MG63 (cell line): ENCODE data around the gene ACTR6. TPM values are rescaled to one million over a fixed set of nuclear protein-coding genes. Genes with fewer than 3 reads are reported as not detected.
"Not testable (repeated sequence)": the region's sequence is repeated elsewhere in the genome, so short reads cannot be mapped to it uniquely, and the experiment has no call there.

Experiments used
- DNase-seq: peaks from one replicate; pipeline ENCODE4 v3.0.0-alpha.2; 2020
- H3K27me3 ChIP-seq: fragments of 250-450 bp; sonication (Bioruptor Pico); 2 replicates; pipeline ENCODE4 v1.5.1; 2020; ENCODE audit warnings: mild to moderate bottlenecking, moderate library complexity
- H3K36me3 ChIP-seq: fragments of 250-450 bp; sonication (Bioruptor Pico); 2 replicates; pipeline ENCODE4 v1.5.1; 2020; ENCODE audit warnings: mild to moderate bottlenecking, moderate library complexity
- H3K4me3 ChIP-seq: fragments of 250-450 bp; sonication (Bioruptor Pico); 2 replicates; pipeline ENCODE4 v1.5.1; 2020; ENCODE audit warnings: mild to moderate bottlenecking, moderate library complexity
- H3K9me3 ChIP-seq: fragments of 250-450 bp; sonication (Bioruptor Pico); 2 replicates; pipeline ENCODE4 v1.5.1; 2020; ENCODE audit warnings: mild to moderate bottlenecking, moderate library complexity
- total RNA-seq: library from RNA; depleted of rRNA; stranded (reverse); fragments of >200 nt; shearing (Covaris generic); gene quantifications from 2 replicates; pipeline ENCODE4 v1.2.3, GENCODE V29; 2014; ENCODE audit warnings: low replicate concordance

Gene ACTR6
- total RNA-seq, 1 experiment from 2014 or later = 18.4 TPM

- no peak for DNase-seq
- H3K36me3 ChIP-seq = peaks cover 24% of the 10 kb centered on the region
- H3K4me3 ChIP-seq = no peak overlapping the region
- H3K9me3 ChIP-seq = no peaks in the 10 kb centered on the region
- H3K27me3 ChIP-seq = no peaks in the 10 kb centered on the region
Observed at GRCh38 chr12:100207311-100207710, 6.7 kb downstream of the ACTR6 start.

DNA sequence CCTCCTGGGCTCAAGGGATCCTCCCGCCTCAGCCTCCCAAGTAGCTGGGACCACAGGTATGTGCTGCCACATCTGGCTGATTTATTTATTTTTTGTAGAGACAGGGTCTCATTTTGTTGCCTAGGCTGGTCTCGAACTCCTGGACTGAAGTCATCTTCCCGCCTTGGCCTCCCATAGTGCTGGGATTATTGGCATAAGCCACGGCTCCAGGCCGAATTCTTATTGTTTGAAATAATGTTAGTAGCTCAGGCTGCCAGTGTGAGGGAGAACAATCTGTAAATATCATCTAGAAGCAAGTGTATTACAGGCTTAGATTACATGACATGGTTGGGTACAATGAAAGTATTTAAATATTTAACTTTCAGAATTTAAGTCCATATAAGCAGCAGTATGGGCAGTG is 8.2 kb downstream of the ACTR6 start:
- H3K27me3 ChIP-seq = no peaks in the 10 kb centered on the region
- H3K4me3 ChIP-seq = no peak overlapping the region
- peaks cover 24% of the 10 kb centered on the region for H3K36me3 ChIP-seq
- DNase-seq = no peak
- H3K9me3 ChIP-seq = no peaks in the 10 kb centered on the region

GRCh38 chr12:100211698-100212097 is 11.1 kb downstream of the ACTR6 start:
- Histone ChIP-seq H3K4me3 (no peak overlapping the region), H3K9me3 (no peaks in the 10 kb centered on the region), H3K27me3 (no peaks in the 10 kb centered on the region), H3K36me3 (peaks cover 24% of the 10 kb centered on the region)
- no peak for DNase-seq

DNA sequence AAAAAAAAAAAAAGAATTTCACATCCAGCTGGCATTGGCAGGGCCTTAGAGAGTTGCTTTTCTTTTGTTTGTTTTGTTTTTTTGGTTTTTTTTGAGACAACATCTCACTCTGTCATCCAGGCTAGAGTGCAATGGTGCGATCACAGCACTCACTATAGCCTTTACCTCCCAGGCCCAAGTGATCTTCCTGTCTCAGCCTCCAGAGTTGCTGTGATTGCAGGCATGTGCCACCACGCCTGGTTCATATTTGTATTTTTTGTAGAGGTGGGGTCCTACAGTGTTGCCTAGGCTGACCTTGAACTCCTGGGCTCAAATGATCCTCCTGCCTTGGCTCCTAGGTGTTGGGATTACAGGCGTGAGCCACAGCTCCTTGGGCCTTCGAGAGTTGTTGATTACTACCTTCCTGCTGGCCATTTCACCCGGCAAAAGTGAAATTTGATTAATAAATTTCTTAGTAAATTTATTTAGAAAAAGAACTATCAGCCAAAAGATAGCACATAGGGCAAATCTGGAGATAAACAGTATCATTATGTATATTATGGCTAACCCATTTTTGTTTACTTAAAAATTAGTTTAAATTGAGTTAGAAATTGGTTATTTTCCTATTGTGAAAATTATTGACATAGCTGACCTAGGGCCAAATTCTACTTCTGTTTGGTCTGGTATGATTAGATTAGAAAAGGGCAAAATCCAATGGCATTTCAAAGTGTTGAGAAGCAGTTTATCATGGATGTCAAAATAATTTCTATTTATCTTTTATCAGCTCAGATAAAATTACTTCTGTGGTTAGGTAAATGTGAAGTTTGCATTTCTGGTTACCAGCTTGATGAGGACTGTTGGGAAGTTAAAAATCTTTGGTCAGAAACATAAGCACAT is 12.6 kb downstream of the ACTR6 start:
- no peaks in the 10 kb centered on the region for H3K9me3 ChIP-seq
- H3K27me3 ChIP-seq = no peaks in the 10 kb centered on the region
- no peak overlapping the region for H3K4me3 ChIP-seq
- H3K36me3 ChIP-seq = peaks cover 25% of the 10 kb centered on the region
- no peak for DNase-seq

- Histone ChIP-seq H3K4me3 (no peak overlapping the region), H3K36me3 (peaks cover 24% of the 10 kb centered on the region), H3K27me3 (no peaks in the 10 kb centered on the region), H3K9me3 (no peaks in the 10 kb centered on the region)
- no peak for DNase-seq
Observed at GRCh38 chr12:100214518-100214917, 13.9 kb downstream of the ACTR6 start.

DNA sequence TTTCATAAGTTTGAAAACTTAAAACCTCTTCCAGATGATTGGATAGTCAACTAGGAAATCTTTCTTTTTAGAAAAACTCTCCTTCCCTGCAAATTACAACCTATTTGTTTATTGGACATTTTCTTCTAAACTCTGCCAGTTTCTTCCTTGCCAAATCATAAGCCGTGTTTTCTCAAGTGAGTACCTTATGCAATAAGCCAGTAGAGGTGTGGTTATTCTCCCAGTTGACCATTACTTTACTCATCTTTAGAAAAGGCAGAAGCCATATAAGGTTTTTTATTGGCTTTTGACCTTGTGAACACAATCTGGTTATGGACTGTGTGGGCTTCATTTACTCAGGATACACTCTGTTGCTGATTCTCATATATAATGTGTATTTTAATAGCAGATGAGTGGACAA is 14.6 kb downstream of the ACTR6 start:
- H3K36me3 ChIP-seq = peaks cover 22% of the 10 kb centered on the region
- H3K9me3 ChIP-seq = no peaks in the 10 kb centered on the region
- no peak for DNase-seq
- H3K27me3 ChIP-seq = no peaks in the 10 kb centered on the region
- no peak overlapping the region for H3K4me3 ChIP-seq

DNA sequence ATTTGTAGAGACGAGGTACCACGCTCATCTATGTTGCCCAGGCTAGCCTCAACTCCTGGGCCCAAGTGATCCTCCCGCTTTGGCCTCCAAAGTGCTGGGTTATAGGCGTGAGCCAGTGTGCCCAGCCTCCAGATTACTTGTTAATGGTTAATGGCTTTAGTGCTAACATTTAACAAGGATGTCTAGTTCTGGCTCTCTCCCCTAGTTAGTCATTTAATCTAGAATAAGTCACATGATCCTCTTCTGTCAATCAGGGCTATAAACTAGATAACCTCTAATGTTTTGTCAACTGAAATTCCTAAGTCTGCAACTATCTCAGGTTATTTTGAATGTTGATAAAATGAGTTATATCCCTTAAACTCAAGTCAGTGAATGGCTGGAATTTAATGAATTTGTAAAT is 15.7 kb downstream of the ACTR6 start:
- H3K9me3 ChIP-seq = no peaks in the 10 kb centered on the region
- no peak for DNase-seq
- H3K27me3 ChIP-seq = no peaks in the 10 kb centered on the region
- peaks cover 19% of the 10 kb centered on the region for H3K36me3 ChIP-seq
- no peak overlapping the region for H3K4me3 ChIP-seq

- Histone ChIP-seq H3K9me3 (no peaks in the 10 kb centered on the region), H3K27me3 (no peaks in the 10 kb centered on the region), H3K36me3 (peaks cover 19% of the 10 kb centered on the region), H3K4me3 (no peak overlapping the region)
- DNase-seq = no peak
Observed at GRCh38 chr12:100219328-100220109, 18.9 kb downstream of the ACTR6 start.

DNA sequence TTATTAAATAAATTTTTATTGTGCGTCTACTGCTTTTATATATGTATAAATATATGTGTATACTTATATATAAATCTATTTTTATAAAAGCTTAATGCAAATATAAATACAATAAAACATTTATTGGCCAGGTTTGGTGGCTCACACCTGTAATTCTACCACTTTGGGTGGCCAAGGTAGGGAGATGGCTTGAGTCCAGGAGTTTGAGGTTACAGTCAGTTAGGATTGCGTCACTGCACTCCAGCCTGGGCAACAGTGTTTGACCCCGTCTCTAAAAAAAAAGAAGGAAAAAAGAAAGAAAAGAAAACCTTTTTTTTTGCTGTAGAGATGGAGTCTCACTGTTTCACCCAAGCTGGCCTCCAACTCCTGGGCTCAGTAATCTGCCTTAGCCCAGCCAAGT is 20.9 kb downstream of the ACTR6 start:
- DNase-seq = no peak
- peaks cover 23% of the 10 kb centered on the region for H3K36me3 ChIP-seq

GRCh38 chr12:100222173-100222572 is 21.6 kb downstream of the ACTR6 start:
- H3K9me3 ChIP-seq, H3K4me3 ChIP-seq, DNase-seq, H3K27me3 ChIP-seq: not testable (repeated sequence)
- H3K36me3 ChIP-seq = peaks cover 21% of the 10 kb centered on the region

More for the DNA sequence above, 20.9 kb downstream of the ACTR6 start:
- Histone ChIP-seq H3K9me3 (no peaks in the 10 kb centered on the region), H3K27me3 (no peaks in the 10 kb centered on the region), H3K4me3 (no peak overlapping the region)

DNA sequence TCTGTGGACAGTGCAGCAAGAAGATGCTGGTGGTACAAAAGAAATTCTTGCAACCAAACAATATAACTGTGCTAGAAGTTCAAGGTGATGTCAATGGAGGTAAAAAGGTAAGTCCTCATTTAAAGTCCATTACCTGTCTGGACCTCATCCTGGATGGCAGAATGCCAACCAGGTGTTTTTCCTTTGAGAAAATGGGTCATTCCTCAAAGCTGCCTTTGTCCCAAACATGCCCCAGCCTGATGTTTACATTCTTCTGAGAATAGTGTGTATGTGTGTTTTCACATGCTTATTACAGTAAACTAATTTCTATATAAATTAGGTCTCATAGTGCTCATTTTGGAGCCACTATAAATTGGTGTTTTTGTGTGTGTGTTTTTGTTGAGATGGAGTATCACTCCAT is 24.9 kb downstream of the ACTR6 start:
- H3K9me3 ChIP-seq = no peaks in the 10 kb centered on the region
- peaks cover 5% of the 10 kb centered on the region for H3K36me3 ChIP-seq
- DNase-seq = no peak
- no peak overlapping the region for H3K4me3 ChIP-seq
- H3K27me3 ChIP-seq = no peaks in the 10 kb centered on the region

GRCh38 chr12:100229036-100229635 is 28.5 kb downstream of the ACTR6 start:
- H3K27me3 ChIP-seq = no peaks in the 10 kb centered on the region
- H3K9me3 ChIP-seq = no peaks in the 10 kb centered on the region
- DNase-seq = no peak
- peaks cover 5% of the 10 kb centered on the region for H3K36me3 ChIP-seq
- H3K4me3 ChIP-seq = no peak overlapping the region

DNA sequence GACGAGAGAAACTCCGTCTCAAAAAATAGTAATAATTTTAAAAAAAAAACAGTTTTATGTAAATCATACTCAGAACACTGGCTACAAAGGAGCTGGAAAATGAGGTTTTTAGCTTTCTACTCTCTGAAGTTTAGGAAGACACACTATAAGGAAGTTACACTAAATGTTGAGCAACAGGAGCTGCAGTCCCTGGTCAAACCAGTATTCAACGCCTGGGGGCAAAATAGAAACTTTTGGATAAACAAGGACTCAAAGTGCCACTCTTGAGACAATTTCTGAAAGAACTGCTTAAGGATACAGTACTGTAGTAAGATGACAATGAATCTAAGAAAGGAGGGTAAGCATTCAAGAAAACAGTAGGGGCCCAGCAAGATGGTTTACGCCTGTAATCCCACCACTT is 29.3 kb downstream of the ACTR6 start:
- no peaks in the 10 kb centered on the region for H3K27me3 ChIP-seq
- DNase-seq = no peak
- H3K9me3 ChIP-seq = no peaks in the 10 kb centered on the region
- peaks cover 5% of the 10 kb centered on the region for H3K36me3 ChIP-seq
- no peak overlapping the region for H3K4me3 ChIP-seq

- not testable (repeated sequence) for H3K36me3 ChIP-seq, H3K9me3 ChIP-seq, DNase-seq
Observed at GRCh38 chr12:100231873-100232272, 31.3 kb downstream of the ACTR6 start.

GRCh38 chr12:100234166-100234565 is 33.6 kb downstream of the ACTR6 start:
- H3K27me3 ChIP-seq = no peaks in the 10 kb centered on the region
- DNase-seq = peak; percentile 58
- no peaks in the 10 kb centered on the region for H3K36me3 ChIP-seq
- no peaks in the 10 kb centered on the region for H3K9me3 ChIP-seq
- 0 out of 2 replicates have a peak overlapping the region, but pooled peaks have one; percentile 15 for H3K4me3 ChIP-seq

More at GRCh38 chr12:100231873-100232272, 31.3 kb downstream of the ACTR6 start:
- H3K4me3 ChIP-seq, H3K27me3 ChIP-seq: not testable (repeated sequence)

GRCh38 chr12:100234591-100235304 is 34.1 kb downstream of the ACTR6 start:
- Histone ChIP-seq H3K36me3 (no peaks in the 10 kb centered on the region), H3K27me3 (no peaks in the 10 kb centered on the region), H3K9me3 (no peaks in the 10 kb centered on the region), H3K4me3 (0 out of 2 replicates have a peak overlapping the region, but pooled peaks have one; percentile 15)
- DNase-seq = no peak

DNA sequence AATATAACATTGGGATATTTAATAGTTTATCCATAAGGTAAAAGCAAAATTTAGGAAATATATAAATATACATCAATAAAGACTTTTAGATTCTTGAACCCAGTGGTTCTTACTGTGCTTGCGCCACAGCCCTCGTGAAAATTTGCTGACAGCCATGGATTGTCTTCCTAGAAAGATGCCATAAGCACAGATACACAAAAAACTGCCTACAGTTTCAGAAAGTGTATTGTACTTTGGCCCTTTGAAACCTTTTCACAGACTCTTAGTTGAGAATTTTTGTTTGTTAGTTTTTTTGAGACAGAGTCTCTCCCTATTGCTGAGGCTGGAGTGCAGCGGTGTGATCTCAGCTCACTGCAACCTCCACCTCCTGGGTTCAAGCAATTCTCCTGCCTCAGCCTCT is 38.2 kb downstream of the ACTR6 start:
- Histone ChIP-seq H3K4me3 (no peak overlapping the region), H3K36me3 (no peaks in the 10 kb centered on the region), H3K9me3 (no peaks in the 10 kb centered on the region), H3K27me3 (no peaks in the 10 kb centered on the region)
- no peak for DNase-seq
